ENCODE data around the gene YBEY. TPM values are rescaled to one million over a fixed set of nuclear protein-coding genes. Genes with fewer than 3 reads are reported as not detected.

YBEY gene
- total and polyA plus RNA-seq, 7 donors: 9.0 to 36.6 (median 15.1) TPM

- 93 to 94% methylated on average over 6 of the region's 6 CpGs for WGBS, 2 donors
- peaks cover 58 to 98% (median 80%) of the 10 kb centered on the region in 4 donors for H3K36me3 ChIP-seq
- H3K27ac ChIP-seq: no peak overlapping the region
- no peaks in the 10 kb centered on the region for H3K9me3 ChIP-seq
- no peaks in the 10 kb centered on the region for H3K27me3 ChIP-seq
- H3K4me3 ChIP-seq: no peak overlapping the region
- no peaks in the 10 kb centered on the region for H3K4me1 ChIP-seq
- no peak for TF ChIP-seq POLR2AphosphoS5 (IDR thresholded peaks at IDR 0.05)
- TF ChIP-seq EP300 (IDR thresholded peaks at IDR 0.05): no peak
- no peak for TF ChIP-seq POLR2A (IDR thresholded peaks at IDR 0.05)
- no peak for TF ChIP-seq CTCF (IDR thresholded peaks at IDR 0.05)
- DNase-seq: no peak
- intact Hi-C loops (cut with DNase I): no loop called here
These were observed 30.3 kb upstream of the YBEY start for GRCh38 chr21:46255758-46256337.

GRCh38 chr21:46256501-46256994 is 29.6 kb upstream of the YBEY start:
- TF ChIP-seq POLR2A (IDR thresholded peaks at IDR 0.05): no peak
- no peak for TF ChIP-seq POLR2AphosphoS5 (IDR thresholded peaks at IDR 0.05)
- no peak for TF ChIP-seq CTCF (IDR thresholded peaks at IDR 0.05)
- TF ChIP-seq EP300 (IDR thresholded peaks at IDR 0.05): no peak
- no peaks in the 10 kb centered on the region for H3K9me3 ChIP-seq
- peaks cover 63 to 98% (median 83%) of the 10 kb centered on the region in 4 donors for H3K36me3 ChIP-seq
- no peaks in the 10 kb centered on the region for H3K4me1 ChIP-seq
- DNase-seq: no peak
- intact Hi-C loops (cut with DNase I): no loop called here
- H3K4me3 ChIP-seq: no peak overlapping the region
- H3K27me3 ChIP-seq: no peaks in the 10 kb centered on the region
- WGBS, 2 donors: 92 to 96% methylated on average over 18 of the region's 18 CpGs
- H3K27ac ChIP-seq: no peak overlapping the region

- DNase-seq: no peak
- Histone ChIP-seq H3K9me3 (no peaks in the 10 kb centered on the region), H3K27ac (no peak overlapping the region), H3K27me3 (no peaks in the 10 kb centered on the region), H3K36me3 (peaks cover 54 to 98% (median 74%) of the 10 kb centered on the region in 4 donors), H3K4me3 (no peak overlapping the region), H3K4me1 (no peaks in the 10 kb centered on the region)
- no peak for TF ChIP-seq POLR2AphosphoS5 (IDR thresholded peaks at IDR 0.05)
- no peak for TF ChIP-seq EP300 (IDR thresholded peaks at IDR 0.05)
- no peak for TF ChIP-seq CTCF (IDR thresholded peaks at IDR 0.05)
- TF ChIP-seq POLR2A (IDR thresholded peaks at IDR 0.05): no peak
- intact Hi-C loops (cut with DNase I): no loop called here
- WGBS, 2 donors: 95 to 96% methylated on average over 22 of the region's 22 CpGs
These were observed 22.0 kb upstream of the YBEY start for GRCh38 chr21:46264046-46264689.

- peaks cover 59 to 98% (median 75%) of the 10 kb centered on the region in 4 donors for H3K36me3 ChIP-seq
- intact Hi-C loops (cut with DNase I): no loop called here
- DNase-seq: no peak
These were observed 21.4 kb upstream of the YBEY start for GRCh38 chr21:46264690-46265144.

More at GRCh38 chr21:46264690-46265144, 21.4 kb upstream of the YBEY start:
- Histone ChIP-seq H3K4me1 (no peaks in the 10 kb centered on the region), H3K27me3 (no peaks in the 10 kb centered on the region), H3K9me3 (no peaks in the 10 kb centered on the region), H3K27ac (no peak overlapping the region), H3K4me3 (no peak overlapping the region)
- TF ChIP-seq CTCF (IDR thresholded peaks at IDR 0.05) (no peak), POLR2AphosphoS5 (IDR thresholded peaks at IDR 0.05) (no peak), EP300 (IDR thresholded peaks at IDR 0.05) (no peak), POLR2A (IDR thresholded peaks at IDR 0.05) (no peak)
- 73 to 85% methylated on average over 13 of the region's 13 CpGs for WGBS, 2 donors

Data from sigmoid colon (tissue), 7 donors.